HG02588 (cell line): ENCODE measurements around the gene RNPS1.
A peak's percentile ranks its signal among the peaks of the same experiment; 100 is the strongest.
"Not testable (repeated sequence)": the region's sequence is repeated elsewhere in the genome, so short reads cannot be mapped to it uniquely, and the experiment has no call there.

Experiments used
- ATAC-seq: cut with Tn5 transposase; IDR thresholded peaks from one replicate; pipeline ENCODE4 v1.9.1; 2021; ENCODE audit warnings: mild to moderate bottlenecking, moderate library complexity; ENCODE audit not compliant: unreplicated experiment

RNPS1 gene

DNA sequence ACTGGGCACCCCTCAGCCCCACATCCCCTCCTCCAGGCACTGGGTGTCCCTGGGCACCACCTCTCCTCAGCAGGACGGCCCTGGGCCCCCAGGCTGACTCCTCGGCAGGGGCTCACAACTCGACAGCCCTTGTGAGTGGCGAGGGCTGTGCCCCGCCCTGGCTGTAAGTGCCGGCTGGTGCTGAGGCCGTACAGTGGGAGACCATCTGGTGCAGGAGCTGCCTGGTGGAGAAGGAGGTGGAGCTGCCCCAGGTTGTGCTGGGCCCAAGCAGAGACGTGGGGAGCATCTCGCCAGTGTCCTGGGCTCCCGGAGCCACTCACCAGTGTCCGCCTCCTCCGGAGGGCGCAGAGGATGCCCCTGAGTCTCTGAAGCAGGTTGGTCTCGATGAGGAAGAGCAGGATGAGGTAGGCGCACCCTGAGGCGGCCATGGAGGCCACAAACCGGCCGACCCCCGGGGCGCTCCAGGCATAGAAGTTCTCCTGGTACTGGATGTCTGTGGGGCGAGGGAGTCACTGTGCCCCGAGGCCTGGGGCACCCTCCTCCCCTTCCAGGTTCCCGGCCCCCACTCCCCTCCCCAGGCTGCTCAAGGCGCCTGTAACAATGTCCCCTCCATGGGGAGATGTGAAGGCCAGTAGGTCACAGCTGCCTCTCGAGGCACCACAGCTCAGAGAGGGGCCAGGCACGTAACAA lies 15.1 kb upstream of the RNPS1 start:
- ATAC-seq = no peak

DNA sequence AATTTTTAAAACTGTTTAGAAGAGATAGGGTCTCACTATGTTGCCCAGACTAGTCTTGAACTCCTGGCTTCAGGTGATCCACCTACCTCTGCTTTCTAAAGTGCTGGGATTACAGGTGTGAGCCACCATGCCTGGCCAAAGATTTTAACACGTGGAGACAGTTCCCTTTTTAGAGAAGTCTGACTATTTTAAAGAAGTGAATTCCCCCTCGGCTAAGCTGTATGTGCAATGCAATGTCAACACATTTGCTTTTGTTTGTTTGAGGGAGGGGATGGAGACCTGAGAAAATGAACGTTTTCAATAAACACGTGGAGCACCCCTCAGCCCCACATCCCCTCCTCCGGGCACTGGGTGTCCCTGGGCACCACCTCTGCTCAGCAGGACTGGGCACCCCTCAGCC lies 14.3 kb upstream of the RNPS1 start:
- no peak for ATAC-seq

DNA sequence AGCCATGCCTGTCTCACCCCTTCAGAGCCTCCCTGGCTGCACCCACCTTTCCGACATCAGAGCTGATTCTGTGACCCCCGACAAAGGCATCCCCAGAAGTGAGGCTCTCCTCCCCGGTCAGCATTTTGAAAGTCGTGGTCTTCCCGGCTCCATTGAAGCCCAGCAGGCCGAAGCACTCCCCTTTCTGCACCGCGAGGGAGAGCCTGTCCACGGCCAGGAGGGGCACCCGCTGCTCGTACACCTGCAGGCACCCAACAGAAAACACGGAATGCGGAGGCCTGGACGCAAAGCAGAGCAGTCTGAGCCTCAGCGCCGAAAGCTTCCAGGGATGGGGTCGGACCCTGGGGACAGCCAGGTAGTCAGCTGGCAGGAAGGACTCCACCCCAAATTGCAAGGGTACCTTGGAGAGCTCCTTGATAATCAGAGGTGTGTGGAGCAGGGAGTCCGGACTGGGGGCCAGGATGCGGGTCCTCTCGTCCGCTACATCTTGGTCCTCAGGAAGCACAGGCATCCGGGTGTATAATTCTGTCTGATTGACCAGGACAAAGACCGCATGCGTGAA lies 13.1 kb upstream of the RNPS1 start:
- ATAC-seq = no peak

DNA sequence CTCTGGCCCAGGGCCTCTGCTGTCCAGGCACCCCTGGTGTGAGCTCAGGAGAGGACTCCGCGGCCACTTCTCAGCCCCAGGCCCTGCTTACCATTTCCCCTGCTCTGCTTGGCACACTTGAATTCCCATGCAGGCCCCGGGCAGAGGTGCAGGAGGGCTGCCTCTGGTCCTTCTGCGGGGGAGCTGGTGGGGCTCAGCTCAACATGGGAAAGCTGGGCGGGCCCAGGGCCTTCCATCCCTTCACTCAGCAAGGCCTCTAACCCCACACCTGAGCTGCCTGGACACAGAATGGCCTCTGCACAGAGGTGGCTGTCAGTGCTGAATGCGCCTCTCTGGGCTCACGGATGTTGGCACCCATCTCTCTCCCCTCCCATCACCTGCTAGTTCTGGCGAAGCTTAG lies 12.5 kb upstream of the RNPS1 start:
- ATAC-seq = no peak

DNA sequence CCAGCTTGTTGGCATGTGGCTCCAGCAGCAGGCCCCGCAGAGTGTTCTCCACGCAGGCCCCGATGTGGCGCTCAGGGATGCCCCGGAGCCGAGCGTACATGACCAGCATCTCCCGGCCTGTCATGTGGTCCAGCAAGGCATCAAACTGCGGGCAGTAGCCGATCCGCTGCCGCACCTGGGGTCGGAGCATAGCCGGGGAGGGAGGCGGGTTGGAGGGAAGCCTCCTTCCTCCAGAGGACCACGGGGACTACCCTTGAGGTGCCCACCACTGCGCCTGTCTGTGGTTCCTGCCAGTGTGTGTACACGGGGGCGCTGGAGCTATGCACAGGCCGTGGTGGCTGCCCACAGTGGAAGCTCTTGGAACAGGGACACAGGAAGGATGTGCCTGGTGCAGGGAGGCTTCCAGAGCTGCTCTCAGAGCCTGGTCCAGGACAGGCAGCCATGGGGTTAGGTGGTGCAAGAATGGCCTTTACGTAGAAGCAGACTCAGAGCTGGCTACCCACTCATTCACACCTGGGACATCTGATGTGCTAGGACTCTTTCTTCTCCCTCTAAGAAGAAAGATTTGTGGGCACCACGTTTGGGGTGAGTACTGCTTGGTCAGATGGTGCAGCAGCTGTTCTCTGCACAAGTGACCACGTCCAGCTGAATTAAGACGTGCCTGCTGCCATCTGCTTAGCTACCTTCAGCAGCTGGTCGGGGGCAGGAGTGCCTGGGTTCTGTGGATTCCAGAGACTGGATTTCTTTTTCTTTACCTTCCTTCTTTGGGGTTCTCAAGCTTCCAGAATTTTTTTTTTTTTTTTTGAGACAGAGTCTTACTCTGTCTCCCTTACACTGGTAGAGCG lies 11.3 kb upstream of the RNPS1 start:
- no peak for ATAC-seq

DNA sequence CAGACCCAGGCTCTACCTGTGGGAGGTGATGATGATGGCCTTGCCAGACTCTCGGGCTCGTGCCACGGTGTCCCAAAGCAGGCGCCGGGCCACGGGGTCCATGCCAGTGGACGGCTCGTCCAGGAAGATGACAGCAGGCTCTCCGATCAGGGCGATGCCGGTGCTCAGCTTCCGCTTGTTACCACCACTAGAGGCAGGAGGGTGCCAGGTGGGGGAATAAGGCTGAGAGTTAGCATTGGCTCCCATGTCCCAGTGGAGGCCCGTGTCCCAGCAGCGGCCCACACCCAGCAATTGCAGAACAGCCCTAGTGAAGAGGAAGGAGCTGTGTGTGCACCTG lies 10.3 kb upstream of the RNPS1 start:
- ATAC-seq = no peak

DNA sequence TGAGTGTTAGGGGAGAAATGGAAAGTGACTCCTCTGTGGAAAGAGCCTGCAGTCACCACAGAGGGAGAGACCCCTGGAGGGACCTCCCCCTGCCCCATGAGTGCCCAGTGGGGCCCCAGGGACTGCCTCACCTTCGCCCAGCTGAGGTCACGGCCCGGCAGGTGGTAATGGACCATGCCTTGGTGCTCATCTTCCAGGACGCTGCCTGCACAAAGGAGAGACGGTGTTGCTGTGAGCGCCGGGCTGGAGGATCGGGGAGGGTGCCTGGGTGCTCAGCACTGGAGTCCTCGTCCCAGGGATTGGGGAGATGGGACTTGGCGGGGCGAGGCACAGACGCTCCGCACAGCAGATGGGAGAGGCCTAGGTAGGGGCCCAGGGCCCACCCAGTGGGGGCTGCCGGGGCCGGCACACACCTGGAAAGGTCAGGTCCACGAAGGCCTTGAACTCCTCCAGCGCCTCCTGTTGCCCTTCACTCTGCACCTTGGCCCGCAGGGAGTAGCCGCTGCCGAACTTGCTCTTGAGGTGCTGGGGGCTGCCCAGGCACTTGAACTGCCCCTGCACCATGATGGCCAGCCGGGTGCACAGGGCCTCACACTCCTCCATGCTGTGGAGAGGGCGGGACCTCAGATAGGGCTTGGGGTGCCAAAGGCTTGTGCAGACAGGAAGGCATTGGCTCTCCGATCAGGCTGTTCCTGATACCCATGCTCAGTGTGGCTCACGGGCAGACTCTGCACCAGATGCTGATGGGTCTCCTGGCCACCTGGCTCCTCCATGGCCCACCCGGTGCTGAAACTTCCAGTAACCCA lies 9.7 kb upstream of the RNPS1 start:
- no peak for ATAC-seq

DNA sequence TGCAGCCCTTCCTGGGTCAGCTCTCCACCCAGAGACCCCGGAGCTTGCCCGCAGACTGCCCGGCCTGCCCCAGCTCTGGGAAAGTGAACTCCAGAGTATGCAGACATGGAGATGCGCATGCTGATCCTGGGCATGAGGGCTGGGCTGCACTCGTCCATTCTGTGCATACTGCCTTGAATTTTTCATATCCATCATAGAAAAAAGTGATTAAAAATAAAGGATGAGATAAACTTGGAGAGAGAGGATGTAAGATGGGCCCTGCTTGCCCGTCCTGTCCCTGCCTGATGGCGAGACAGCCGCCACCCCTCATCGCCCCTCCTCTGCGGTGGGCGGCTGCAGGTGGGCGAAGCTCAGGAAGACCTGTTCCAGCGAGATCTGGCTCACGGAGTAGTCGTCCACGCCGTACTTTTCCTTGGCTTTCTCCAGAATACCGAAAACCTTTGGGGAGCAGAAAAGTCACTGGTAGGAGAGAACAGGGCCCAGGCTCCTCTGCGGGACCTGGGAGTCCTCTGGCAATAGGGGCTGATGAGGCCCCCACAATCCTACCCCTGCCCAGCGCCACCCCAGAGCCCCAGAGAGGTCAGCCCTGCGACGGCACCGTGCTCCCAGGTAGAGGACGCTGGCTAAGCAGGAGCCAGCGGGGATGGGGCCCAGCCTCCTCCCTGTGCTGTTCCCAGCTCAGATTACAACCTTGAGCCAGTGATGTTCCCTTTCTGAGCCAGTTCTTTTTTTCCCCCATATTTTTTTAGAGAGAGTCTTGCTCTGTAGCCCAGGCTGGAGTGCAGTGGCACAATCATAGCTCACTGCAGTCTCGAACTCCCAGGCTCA lies 8.7 kb upstream of the RNPS1 start:
- ATAC-seq = no peak

DNA sequence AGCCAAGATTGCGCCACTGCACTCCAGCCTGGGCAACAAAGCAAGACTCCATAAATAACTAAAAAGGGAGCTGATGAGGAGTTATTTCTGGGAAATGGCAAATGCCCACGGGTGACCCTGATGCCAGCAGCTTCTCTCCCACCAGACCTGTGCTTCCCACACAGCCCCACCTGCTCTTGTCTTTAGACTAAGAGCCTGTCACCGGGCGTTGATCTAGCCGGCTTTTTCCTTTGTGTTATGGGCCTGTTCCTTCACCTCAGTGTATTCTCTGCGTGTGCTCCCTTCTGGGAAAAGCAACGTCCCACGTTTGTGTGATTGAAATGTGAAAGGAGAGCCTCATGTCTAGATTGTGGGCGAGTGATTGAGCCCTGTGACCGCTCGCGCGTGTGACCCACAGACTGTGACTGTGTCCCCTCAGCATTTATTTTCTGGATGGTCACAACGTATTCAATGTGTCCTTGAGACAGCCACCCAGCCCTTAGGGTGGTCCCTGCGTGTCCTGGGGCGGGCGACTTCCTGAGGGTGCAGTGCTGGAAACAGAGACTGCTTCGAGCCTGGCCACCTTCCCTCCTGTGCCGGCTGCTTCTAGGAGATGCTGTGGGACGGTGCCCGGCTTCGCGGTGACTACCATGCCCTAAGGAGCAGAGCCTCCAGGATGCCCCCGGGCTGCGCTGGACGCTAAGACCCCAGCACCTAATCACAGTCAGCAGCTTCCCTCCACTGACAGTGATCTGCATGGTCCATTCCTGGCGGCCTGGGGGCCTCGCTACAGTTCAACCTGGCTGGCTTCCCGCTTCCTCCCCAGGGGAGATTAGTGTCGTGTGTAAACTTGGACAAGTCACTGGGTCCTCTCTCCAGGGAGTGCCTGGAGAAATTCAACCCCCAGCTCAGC lies 7.8 kb upstream of the RNPS1 start:
- ATAC-seq = no peak

DNA sequence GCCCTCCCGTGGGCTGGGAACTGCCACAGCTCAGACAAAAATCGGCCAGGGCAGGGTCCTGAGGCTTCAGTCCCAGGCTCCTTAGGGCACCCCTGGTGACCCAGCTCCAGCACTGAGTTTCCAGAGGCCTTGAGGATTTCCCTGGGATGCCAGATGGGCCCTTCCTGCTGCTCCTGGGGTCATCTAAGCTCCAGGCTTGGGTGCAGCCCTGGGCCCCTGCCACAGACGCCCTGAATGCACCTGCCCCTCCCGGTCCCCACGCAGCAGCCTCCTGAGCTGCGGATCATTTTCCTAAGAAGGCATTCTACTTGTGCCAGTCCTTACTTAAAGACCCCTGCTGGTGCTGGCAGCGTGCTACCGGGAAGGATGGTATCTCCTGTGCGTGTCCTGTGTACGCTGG lies 6.0 kb upstream of the RNPS1 start:
- no peak for ATAC-seq

DNA sequence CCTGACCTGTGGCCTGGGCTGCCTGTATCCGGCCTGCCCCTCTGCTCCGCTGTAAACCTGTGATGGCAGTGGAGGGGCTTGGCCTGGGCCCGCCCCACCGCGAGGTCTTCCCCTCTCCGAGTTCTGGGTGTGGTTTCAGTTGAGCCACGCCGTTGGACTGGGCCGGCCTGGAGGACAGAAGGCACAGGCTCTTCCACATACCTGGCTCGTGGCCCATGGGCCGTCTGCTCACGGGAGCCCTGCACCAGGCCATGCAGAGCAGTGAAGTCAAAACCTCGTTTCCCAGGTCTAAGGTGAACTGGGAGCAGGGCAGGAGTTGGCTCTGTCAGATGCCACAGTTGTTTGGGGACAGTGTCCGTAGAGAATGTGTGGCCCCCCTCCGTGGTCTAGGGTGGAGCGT lies 5.6 kb upstream of the RNPS1 start:
- ATAC-seq = no peak

DNA sequence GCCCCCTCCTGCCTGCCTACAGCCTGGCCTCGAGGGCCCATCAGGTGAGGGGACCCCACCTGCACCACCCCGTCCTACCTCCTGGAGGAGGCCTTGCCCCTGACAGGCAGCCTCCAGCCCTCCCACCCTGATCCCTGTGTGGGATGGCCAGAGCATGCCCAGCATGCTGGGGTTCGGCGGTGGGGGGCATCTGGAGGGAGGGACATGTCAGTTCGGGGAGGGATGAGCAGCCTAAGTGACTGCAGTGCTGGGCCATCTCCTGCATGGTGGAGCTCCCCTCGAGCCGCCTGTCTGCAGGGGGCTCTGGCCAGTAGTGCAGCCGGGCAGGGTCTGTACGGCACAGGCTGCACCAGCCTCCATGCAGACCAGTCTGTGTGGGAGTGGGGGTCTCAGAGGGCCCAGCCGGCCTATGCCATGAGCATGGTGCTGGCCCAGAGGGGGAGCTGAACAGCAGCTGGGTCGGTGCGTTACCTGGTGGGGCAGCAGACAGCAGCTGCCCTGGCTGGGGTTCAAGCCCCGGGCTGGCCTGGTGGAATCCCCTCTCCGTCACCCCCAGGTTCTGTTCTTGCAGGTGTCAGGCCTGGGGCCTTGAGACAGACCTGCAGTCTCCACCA lies 4.0 kb upstream of the RNPS1 start:
- no peak for ATAC-seq

DNA sequence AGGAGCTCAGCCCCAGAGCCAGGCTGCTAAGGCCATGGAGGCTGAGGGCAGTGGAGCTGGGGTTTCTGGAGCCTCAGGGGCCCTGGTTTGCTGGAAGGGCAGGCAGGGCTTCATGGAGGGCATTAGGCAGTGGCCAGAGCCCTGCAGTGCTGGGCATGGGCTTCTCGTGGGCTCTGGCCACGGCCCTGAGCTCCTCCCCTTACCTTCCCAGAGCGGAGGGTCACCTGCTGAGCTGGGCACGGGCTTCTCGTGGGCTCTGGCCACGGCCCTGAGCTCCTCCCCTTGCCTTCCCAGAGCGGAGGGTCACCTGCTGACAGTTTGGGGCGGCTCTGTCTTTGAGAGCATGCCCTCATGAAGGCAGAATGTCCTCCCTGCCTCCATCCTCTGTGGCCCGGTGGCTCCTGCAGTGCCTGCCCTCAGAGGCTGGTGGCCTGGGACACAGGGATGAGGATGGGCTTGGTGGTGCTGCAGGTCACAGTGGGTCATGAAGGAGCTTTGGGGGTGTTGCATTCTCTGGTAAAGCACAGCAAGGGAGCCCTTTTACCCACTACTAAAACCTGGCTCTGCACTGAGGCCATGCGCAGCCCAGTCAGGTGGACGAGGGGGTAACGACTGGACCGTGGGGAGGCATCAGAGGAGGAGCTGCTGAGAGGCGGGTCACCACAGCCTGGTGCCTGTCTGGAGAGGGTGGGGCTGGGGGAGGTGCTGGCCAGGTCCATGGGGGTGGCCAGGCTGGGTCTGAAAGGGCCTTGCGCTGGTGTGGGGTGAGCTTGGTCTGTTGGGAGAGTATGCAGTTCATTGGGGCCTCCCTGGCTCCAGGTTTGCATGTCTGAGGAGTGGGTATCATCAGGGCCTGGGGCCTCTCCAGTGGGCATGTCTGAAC lies 2.9 kb upstream of the RNPS1 start:
- ATAC-seq = no peak

DNA sequence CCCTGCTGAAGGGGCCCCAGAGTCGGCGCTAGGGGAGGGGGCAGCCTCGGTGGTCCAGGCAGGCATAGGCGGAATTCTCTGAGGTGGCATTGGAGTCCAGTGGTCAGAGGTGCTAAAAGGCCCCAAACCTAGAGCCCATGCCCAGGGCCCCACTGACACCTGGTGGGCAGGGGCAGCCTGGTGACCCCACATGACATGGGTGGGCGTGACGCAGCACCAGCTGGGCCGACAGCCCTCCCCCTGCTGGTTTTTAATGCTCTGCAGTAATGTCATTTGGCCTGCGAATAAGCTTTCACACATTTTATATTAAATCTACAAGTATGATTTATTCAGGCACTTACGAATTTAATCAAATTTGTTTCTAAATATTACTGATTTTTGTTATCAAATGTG lies 2.1 kb upstream of the RNPS1 start:
- ATAC-seq = no peak

DNA sequence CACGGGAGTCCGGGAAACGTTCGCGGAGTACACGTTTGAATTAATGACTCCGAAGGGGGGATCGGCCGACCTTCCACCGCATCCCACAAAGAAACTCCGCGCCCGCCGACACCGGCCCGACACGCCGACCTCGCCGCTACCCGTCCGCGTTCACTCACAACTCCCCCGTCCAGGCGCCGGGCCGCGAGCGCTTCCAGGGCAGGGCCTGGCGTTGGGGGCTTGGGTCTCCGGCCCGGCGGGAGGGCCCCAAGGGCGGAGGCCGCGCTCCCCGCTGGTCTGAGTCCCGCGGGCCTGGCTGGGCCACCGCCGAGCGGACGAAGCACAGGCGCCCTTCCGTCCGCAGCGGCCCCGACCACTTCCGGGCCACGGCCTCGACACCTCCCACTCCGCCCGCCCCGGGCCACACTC lies 417 bp downstream of the RNPS1 start:
- ATAC-seq = peak; percentile 54

DNA sequence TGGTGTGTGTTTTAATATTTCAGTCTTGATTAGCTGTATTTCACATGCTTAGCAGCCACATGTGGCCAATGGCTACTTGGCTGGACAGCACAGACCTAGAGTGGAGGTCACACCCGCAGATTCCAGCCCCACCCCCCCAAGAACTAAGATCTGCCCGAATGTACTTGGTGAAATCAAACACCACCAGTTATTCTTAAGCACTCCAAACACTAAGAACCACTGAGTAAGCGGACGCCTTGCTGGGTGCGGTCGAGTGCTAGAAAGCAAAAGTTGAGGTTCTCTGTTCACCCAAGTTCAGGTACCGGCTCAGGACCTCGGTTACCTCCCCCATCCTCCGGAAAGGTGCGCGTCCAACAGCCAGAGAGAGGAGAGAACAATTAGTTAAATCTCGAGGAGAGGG lies 1.0 kb downstream of the RNPS1 start:
- not testable (repeated sequence) for ATAC-seq

DNA sequence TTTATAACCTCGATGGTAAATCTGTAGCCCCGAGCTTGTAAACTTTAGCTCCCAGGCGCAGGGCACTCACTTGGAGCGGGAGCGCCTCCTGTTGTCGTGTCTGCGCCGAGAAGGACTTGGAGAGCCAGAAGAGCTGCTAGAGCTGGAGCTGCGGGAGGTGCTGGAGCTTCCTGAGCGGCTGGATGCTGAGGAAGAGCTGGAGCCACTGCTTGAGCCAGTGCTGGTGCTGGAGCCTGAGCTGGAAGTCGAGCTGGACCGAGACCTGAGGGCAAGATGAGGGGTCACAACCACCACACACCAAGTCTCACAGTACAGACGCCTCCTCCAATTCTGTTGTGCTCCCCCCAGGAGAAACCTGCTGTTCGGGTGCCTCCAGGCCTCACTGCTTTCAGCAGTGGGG lies 4.9 kb downstream of the RNPS1 start:
- ATAC-seq = not testable (repeated sequence)

DNA sequence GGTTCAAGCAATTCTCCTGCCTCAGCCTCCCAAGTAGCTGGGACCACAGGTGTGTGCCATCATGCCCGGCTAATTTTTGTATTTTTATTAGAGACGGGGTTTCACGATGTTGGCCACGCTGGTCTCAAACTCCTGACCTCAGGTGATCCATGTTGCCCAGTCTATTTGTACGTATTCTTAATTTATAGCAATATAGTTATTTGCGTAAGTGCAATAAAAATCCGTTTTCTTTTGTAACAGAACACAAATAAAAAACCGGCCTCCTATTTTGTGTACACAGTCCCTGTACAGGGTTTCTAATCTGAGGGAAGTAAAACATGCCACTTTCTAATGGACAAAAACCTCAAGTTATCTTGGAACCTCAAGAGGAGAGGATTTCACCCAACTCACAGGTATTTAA lies 7.7 kb downstream of the RNPS1 start:
- no peak for ATAC-seq
